GM12872 (cell line): Measurements from ENCODE around the gene MLIP.

Source experiments
- TF ChIP-seq, protein P1 (sequence below): IDR thresholded peaks from 3 replicates; pipeline ENCODE4 v1.5.1; 2011; ENCODE audit warnings: low read depth, mild to moderate bottlenecking, low read length, moderate library complexity; ENCODE audit not compliant: insufficient read depth

Gene MLIP

GRCh38 chr6:54151861-54152260, 40.6 kb downstream of the MLIP start:
- TF ChIP-seq, protein P1, sequence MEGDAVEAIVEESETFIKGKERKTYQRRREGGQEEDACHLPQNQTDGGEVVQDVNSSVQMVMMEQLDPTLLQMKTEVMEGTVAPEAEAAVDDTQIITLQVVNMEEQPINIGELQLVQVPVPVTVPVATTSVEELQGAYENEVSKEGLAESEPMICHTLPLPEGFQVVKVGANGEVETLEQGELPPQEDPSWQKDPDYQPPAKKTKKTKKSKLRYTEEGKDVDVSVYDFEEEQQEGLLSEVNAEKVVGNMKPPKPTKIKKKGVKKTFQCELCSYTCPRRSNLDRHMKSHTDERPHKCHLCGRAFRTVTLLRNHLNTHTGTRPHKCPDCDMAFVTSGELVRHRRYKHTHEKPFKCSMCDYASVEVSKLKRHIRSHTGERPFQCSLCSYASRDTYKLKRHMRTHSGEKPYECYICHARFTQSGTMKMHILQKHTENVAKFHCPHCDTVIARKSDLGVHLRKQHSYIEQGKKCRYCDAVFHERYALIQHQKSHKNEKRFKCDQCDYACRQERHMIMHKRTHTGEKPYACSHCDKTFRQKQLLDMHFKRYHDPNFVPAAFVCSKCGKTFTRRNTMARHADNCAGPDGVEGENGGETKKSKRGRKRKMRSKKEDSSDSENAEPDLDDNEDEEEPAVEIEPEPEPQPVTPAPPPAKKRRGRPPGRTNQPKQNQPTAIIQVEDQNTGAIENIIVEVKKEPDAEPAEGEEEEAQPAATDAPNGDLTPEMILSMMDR: no peak

- TF ChIP-seq, protein P1: no peak
Observed at GRCh38 chr6:54156650-54157250, 45.5 kb downstream of the MLIP start.

DNA sequence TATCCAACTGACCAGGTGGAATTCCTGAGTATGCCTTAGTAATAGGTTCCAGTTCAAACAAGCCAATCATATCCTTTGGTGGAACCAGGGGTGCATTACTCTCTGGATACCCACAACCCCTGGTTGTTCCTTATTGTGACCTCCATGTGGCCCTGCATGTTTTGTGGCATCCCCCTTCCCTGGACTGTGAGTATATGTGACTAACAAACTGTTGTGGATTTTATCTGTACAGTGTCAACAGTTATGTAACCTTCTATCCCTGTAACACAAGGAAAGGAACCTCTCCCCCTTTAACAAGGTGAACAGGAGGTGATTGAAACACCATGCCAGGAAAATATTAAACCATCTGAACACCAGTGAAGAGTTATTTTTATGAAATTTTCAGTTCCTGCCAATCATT, 46.2 kb downstream of the MLIP start:
- TF ChIP-seq, protein P1: no peak

GRCh38 chr6:54173089-54173488, 61.8 kb downstream of the MLIP start:
- TF ChIP-seq, protein P1: no peak

DNA sequence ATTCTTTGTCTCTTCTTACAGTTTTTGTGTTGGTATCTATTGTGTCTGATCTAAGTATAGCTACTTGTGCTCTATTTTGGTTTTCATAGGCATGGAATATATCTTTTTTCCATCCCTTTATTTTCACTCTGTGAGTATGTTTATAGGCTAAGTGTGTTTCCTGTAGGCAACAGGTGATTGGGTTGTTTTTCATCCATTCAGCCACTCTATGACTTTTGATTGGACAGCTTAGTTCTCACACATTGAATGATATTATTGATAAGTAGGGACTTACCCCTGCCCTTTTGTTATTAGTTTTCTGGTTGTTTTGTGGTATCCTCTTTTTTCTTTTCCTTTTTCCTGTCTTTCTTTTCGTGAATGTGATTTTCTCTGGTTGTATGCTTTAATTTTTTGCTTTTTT, 67.9 kb downstream of the MLIP start:
- TF ChIP-seq, protein P1: no peak

DNA sequence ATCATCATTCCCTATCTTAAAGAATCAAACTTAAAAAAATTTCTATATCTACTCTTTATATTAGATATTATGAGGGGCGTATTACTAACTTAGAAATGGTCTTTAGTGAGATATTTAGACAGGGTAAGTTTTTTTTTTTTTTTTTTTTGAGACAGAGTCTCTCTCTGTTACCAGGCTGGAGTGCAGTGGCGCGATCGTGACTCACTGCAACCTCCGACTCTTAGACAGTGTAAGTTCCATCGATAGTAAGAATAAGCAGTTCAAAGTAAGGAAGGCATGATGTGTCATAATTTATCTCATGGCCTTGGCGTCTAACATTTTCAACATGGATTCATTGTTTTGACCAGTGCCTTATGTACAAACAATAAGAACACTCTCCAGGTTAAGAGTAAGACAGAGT, 72.4 kb downstream of the MLIP start:
- TF ChIP-seq, protein P1: no peak

DNA sequence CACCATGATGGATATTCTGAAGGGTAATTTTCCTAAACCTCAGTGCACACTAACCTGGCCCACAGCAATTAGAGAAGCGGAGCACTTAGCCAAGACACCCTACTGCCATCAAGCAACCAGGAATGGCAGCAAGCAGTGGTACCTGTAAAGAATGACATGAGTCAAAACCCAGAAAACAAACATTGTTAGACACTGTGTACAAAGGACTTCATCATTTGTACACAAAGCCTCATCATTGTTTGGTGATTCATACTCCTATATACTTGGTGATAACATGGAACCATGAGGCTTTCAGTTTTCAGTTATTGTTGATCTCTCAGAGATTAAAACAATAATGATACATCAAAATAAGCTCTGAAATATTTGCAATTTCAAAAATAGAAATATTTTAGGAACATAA, 74.6 kb downstream of the MLIP start:
- TF ChIP-seq, protein P1: no peak
